Myocyte (in vitro differentiated cells): ENCODE data around the gene KCTD18. TPM values are rescaled to one million over a fixed set of nuclear protein-coding genes. Genes with fewer than 3 reads are reported as not detected.

ENCODE experiments used
- DNase-seq: peaks from one replicate; pipeline ENCODE4 v3.0.0-alpha.2; 2012; ENCODE audit warnings: low read depth
- total RNA-seq: library from RNA; depleted of rRNA; stranded (reverse); fragments of >200 nt; gene quantifications from 2 replicates; pipeline ENCODE4 v1.2.3, GENCODE V29; 2014

KCTD18 gene
- total RNA-seq, 1 donor from 2014 or later: 20.1 TPM

GRCh38 chr2:200455958-200456421 lies 53.9 kb downstream of the KCTD18 start:
- DNase-seq: no peak

- peak; percentile 85 for DNase-seq
Measured at GRCh38 chr2:200454927-200455801, 54.7 kb downstream of the KCTD18 start.

- DNase-seq: no peak
Measured at GRCh38 chr2:200453853-200454534, 55.9 kb downstream of the KCTD18 start.

GRCh38 chr2:200453142-200453852 lies 56.6 kb downstream of the KCTD18 start:
- DNase-seq: no peak

- no peak for DNase-seq
Measured at GRCh38 chr2:200452377-200452776, 57.5 kb downstream of the KCTD18 start.

GRCh38 chr2:200451511-200451910 lies 58.4 kb downstream of the KCTD18 start:
- no peak for DNase-seq

GRCh38 chr2:200450288-200450687 lies 59.6 kb downstream of the KCTD18 start:
- DNase-seq: no peak

- DNase-seq: no peak
Measured at GRCh38 chr2:200449149-200449548, 60.7 kb downstream of the KCTD18 start.

GRCh38 chr2:200448455-200448854 lies 61.4 kb downstream of the KCTD18 start:
- DNase-seq: no peak

- no peak for DNase-seq
Measured at GRCh38 chr2:200447139-200447855, 62.6 kb downstream of the KCTD18 start.

GRCh38 chr2:200446612-200447011 lies 63.3 kb downstream of the KCTD18 start:
- DNase-seq: no peak

GRCh38 chr2:200445284-200445683 lies 64.6 kb downstream of the KCTD18 start:
- DNase-seq: no peak

- DNase-seq: no peak
Measured at GRCh38 chr2:200444530-200444929, 65.3 kb downstream of the KCTD18 start.

GRCh38 chr2:200443916-200444315 lies 66.0 kb downstream of the KCTD18 start:
- DNase-seq: no peak

GRCh38 chr2:200443376-200443775 lies 66.5 kb downstream of the KCTD18 start:
- no peak for DNase-seq

GRCh38 chr2:200442471-200442870 lies 67.4 kb downstream of the KCTD18 start:
- DNase-seq: peak; percentile 31

- DNase-seq: no peak
Measured at GRCh38 chr2:200439981-200440380, 69.9 kb downstream of the KCTD18 start.
